Measurements from ENCODE around the gene TCEAL9. TPM values are rescaled to one million over a fixed set of nuclear protein-coding genes. Genes with fewer than 3 reads are reported as not detected.
"Not testable (repeated sequence)": the region's sequence is repeated elsewhere in the genome, so short reads cannot be mapped to it uniquely, and the experiment has no call there.

TCEAL9 gene
- total RNA-seq (2014; rRNA removed; shearing (Covaris generic)) = 71.7 and 72.0 TPM in 2 replicates
- 70.4 and 74.6 TPM in 2 replicates for polyA plus RNA-seq (2015; cell fraction: cytosol; rRNA removed)
- 36.8 and 59.1 TPM in 2 replicates for polyA plus RNA-seq (2015; cell fraction: nucleus; rRNA removed)

GRCh38 chrX:103356130-103356798, at the start of gene TCEAL9:
Gene TCEAL9 (plus strand): TSS chrX:103356506. CDS start chrX:103357685, 1,179 bp downstream.
- in situ Hi-C loops (cut with HindIII; ENCODE audit: low pct_unique_long_range_greater_than_20kb, low sequenced_read_pairs) = no loop called here
- peak; percentile 72 for DNase-seq (ENCODE audit: low read depth, low spot score)

GRCh38 chrX:103309860-103310554, 46.3 kb upstream of the TCEAL9 start:
- in situ Hi-C loops (cut with HindIII; ENCODE audit: low pct_unique_long_range_greater_than_20kb, low sequenced_read_pairs) = no loop called here
- DNase-seq (ENCODE audit: low read depth, low spot score) = no peak

GRCh38 chrX:103310555-103311398, 45.5 kb upstream of the TCEAL9 start, which contains the start of gene BEX2:
Gene BEX2 (minus strand): TSS chrX:103310990. CDS start chrX:103309976, 1,014 bp downstream.
- peak; percentile 35 for DNase-seq (ENCODE audit: low read depth, low spot score)
- in situ Hi-C loops (cut with HindIII; ENCODE audit: low pct_unique_long_range_greater_than_20kb, low sequenced_read_pairs) = no loop called here

GRCh38 chrX:103311399-103311780, 44.9 kb upstream of the TCEAL9 start:
- DNase-seq (ENCODE audit: low read depth, low spot score) = no peak
- in situ Hi-C loops (cut with HindIII; ENCODE audit: low pct_unique_long_range_greater_than_20kb, low sequenced_read_pairs) = no loop called here

GRCh38 chrX:103329991-103330390, 26.3 kb upstream of the TCEAL9 start, which contains the start of gene TCEAL7:
Gene TCEAL7 (plus strand): TSS chrX:103330239. CDS start chrX:103331404, 1,165 bp downstream.
- no peak for DNase-seq (ENCODE audit: low read depth, low spot score)
- in situ Hi-C loops (cut with HindIII; ENCODE audit: low pct_unique_long_range_greater_than_20kb, low sequenced_read_pairs) = no loop called here

- DNase-seq (ENCODE audit: low read depth, low spot score) = no peak
- in situ Hi-C loops (cut with HindIII; ENCODE audit: low pct_unique_long_range_greater_than_20kb, low sequenced_read_pairs) = no loop called here
Observed at GRCh38 chrX:103330681-103331288, 25.5 kb upstream of the TCEAL9 start.

- in situ Hi-C loops (cut with HindIII; ENCODE audit: low pct_unique_long_range_greater_than_20kb, low sequenced_read_pairs) = no loop called here
- peak; percentile 31 for DNase-seq (ENCODE audit: low read depth, low spot score)
Observed at GRCh38 chrX:103338663-103339062, 17.6 kb upstream of the TCEAL9 start.

- in situ Hi-C loops (cut with HindIII; ENCODE audit: low pct_unique_long_range_greater_than_20kb, low sequenced_read_pairs) = no loop called here
- peak; percentile 47 for DNase-seq (ENCODE audit: low read depth, low spot score)
Observed at GRCh38 chrX:103343105-103343504, 13.2 kb upstream of the TCEAL9 start.

GRCh38 chrX:103344606-103345005, 11.7 kb upstream of the TCEAL9 start:
- DNase-seq (ENCODE audit: low read depth, low spot score) = peak; percentile 6
- in situ Hi-C loops (cut with HindIII; ENCODE audit: low pct_unique_long_range_greater_than_20kb, low sequenced_read_pairs) = no loop called here

- in situ Hi-C loops (cut with HindIII; ENCODE audit: low pct_unique_long_range_greater_than_20kb, low sequenced_read_pairs) = no loop called here
Observed at GRCh38 chrX:103347682-103348397, 8.5 kb upstream of the TCEAL9 start.

GRCh38 chrX:103356858-103357257, 552 bp downstream of the TCEAL9 start:
- in situ Hi-C loops (cut with HindIII; ENCODE audit: low pct_unique_long_range_greater_than_20kb, low sequenced_read_pairs) = no loop called here

More at GRCh38 chrX:103347682-103348397, 8.5 kb upstream of the TCEAL9 start:
- DNase-seq (ENCODE audit: low read depth, low spot score) = no peak

GRCh38 chrX:103357871-103358270, 1.6 kb downstream of the TCEAL9 start:
- in situ Hi-C loops (cut with HindIII; ENCODE audit: low pct_unique_long_range_greater_than_20kb, low sequenced_read_pairs) = no loop called here
- DNase-seq (ENCODE audit: low read depth, low spot score) = no peak

More at GRCh38 chrX:103356858-103357257, 552 bp downstream of the TCEAL9 start:
- DNase-seq (ENCODE audit: low read depth, low spot score) = no peak

GRCh38 chrX:103359605-103360004, 3.3 kb downstream of the TCEAL9 start:
- in situ Hi-C loops (cut with HindIII; ENCODE audit: low pct_unique_long_range_greater_than_20kb, low sequenced_read_pairs); DNase-seq (ENCODE audit: low read depth, low spot score): not testable (repeated sequence)

GRCh38 chrX:103360092-103360491, 3.8 kb downstream of the TCEAL9 start:
- in situ Hi-C loops (cut with HindIII; ENCODE audit: low pct_unique_long_range_greater_than_20kb, low sequenced_read_pairs) = no loop called here
- no peak for DNase-seq (ENCODE audit: low read depth, low spot score)

- no peak for DNase-seq (ENCODE audit: low read depth, low spot score)
- in situ Hi-C loops (cut with HindIII; ENCODE audit: low pct_unique_long_range_greater_than_20kb, low sequenced_read_pairs) = no loop called here
Observed at GRCh38 chrX:103360916-103361315, 4.6 kb downstream of the TCEAL9 start.

- no peak for DNase-seq (ENCODE audit: low read depth, low spot score)
- in situ Hi-C loops (cut with HindIII; ENCODE audit: low pct_unique_long_range_greater_than_20kb, low sequenced_read_pairs) = no loop called here
Observed at GRCh38 chrX:103361798-103362197, 5.5 kb downstream of the TCEAL9 start.

- no peak for DNase-seq (ENCODE audit: low read depth, low spot score)
- in situ Hi-C loops (cut with HindIII; ENCODE audit: low pct_unique_long_range_greater_than_20kb, low sequenced_read_pairs) = no loop called here
Observed at GRCh38 chrX:103362474-103362873, 6.2 kb downstream of the TCEAL9 start.
